Measurements from ENCODE around the gene STPG1.

The STPG1 gene

DNA sequence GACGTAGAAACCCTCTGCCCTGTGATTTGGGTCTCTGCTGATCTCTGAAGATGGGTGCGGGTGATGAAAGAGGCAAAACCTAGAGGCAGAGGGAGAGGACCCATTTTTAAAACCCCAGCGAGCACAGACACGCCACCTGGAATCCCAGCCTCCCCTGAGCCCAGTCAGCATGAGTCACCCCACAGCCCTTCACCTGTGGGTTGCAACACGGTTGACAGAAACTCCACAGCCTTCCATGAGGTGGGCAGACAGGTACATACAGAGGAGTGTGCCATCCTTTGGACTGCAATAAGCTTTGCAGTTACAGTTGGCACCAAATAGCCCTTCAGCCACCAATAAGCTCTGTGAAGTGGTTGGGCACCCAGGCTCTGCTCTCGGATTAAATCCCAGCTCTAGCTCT is 96.5 kb downstream of the STPG1 start:
- no peak overlapping the region for H3K27ac ChIP-seq

DNA sequence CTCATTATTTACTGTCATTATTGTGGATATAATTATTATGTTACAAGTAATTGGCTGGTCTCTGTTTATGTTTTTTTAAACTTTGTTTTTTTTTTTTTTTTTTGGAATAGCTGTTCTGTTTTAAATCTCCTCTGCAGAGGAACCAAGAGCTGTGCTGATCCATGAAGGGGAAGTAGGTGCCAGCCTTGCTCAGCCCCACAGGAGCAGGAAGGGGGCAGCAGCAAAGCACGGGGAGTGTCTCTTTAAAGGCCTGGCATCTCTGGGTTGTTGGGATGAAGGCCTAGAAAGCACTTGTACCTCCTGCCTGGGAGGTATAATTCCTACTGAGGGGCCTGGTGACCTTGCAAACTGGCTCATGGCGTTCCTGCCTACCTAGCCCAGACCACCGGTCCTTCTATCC is 96.9 kb downstream of the STPG1 start:
- no peak overlapping the region for H3K27ac ChIP-seq
- no peak for TF ChIP-seq ZFX (IDR thresholded peaks at IDR 0.05; ENCODE audit: borderline replicate concordance)
- TF ChIP-seq, protein P1, sequence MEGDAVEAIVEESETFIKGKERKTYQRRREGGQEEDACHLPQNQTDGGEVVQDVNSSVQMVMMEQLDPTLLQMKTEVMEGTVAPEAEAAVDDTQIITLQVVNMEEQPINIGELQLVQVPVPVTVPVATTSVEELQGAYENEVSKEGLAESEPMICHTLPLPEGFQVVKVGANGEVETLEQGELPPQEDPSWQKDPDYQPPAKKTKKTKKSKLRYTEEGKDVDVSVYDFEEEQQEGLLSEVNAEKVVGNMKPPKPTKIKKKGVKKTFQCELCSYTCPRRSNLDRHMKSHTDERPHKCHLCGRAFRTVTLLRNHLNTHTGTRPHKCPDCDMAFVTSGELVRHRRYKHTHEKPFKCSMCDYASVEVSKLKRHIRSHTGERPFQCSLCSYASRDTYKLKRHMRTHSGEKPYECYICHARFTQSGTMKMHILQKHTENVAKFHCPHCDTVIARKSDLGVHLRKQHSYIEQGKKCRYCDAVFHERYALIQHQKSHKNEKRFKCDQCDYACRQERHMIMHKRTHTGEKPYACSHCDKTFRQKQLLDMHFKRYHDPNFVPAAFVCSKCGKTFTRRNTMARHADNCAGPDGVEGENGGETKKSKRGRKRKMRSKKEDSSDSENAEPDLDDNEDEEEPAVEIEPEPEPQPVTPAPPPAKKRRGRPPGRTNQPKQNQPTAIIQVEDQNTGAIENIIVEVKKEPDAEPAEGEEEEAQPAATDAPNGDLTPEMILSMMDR (IDR thresholded peaks at IDR 0.05): no peak

More for the DNA sequence above, 96.5 kb downstream of the STPG1 start:
- TF ChIP-seq ZFX (IDR thresholded peaks at IDR 0.05; ENCODE audit: borderline replicate concordance): no peak
- TF ChIP-seq, protein P1 (IDR thresholded peaks at IDR 0.05): no peak

DNA sequence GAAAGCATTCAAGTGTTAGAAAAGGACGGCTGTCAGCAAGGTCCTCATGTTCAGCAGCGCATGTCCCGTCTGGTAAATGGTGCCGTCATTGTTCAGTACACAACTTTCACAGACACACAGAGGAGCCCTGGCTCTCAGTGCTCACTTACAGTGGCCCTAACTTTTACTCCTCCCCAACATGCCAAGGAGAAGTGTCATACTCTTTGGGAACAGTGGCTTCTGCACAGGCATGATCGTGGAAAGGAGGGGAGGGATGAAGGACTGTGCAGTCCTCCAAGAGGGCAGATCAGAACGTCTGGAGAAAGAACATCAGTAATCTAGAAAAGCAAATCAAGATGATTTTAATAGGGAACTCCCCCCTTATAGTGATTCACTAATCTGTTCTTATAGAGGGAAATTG is 98.2 kb downstream of the STPG1 start:
- H3K27ac ChIP-seq: no peak overlapping the region
- TF ChIP-seq, protein P1 (IDR thresholded peaks at IDR 0.05): no peak
- TF ChIP-seq ZFX (IDR thresholded peaks at IDR 0.05; ENCODE audit: borderline replicate concordance): no peak

DNA sequence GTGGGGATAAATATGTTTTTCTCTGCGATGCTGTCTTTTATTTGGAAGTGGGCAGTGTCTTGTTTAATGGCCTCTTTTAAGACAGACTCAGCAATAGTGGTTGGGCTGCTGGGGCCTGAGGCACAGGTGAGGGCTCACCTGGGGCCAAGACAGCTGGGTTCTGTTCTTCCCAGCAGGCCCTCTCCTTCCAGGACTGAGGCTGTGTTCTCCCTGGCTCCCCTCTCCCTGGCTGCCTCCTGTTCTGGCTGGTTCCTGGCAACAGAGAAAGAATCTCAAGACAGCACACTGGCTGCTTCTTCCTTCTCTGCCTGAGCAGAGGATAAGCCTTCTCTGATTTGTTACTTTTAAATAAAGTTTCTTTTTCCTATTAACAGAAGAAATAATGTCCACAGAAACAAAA is 101.8 kb downstream of the STPG1 start:
- TF ChIP-seq ZFX (IDR thresholded peaks at IDR 0.05; ENCODE audit: borderline replicate concordance): no peak
- TF ChIP-seq, protein P1 (IDR thresholded peaks at IDR 0.05): no peak
- H3K27ac ChIP-seq: no peak overlapping the region

DNA sequence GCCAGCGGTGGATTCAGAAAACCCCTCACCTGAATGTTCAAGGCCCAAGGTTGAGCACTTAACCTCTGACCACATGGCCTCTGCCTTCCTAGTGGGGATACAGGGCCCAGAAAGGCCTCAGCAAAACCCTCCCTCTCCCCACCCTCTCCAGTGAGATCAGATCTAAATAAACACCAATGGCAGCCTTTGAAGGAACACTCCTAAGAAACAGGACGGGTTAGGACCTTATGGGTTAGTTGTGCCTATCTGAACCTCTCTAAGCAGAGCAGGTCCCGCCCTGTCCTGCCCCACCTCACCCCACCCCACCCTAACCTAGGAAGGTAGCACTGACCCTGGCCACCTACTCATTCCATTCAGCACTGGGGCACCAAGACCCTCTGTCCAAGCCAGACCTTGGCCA is 102.3 kb downstream of the STPG1 start:
- no peak overlapping the region for H3K27ac ChIP-seq
- TF ChIP-seq ZFX (IDR thresholded peaks at IDR 0.05; ENCODE audit: borderline replicate concordance): no peak
- TF ChIP-seq, protein P1 (IDR thresholded peaks at IDR 0.05): no peak

DNA sequence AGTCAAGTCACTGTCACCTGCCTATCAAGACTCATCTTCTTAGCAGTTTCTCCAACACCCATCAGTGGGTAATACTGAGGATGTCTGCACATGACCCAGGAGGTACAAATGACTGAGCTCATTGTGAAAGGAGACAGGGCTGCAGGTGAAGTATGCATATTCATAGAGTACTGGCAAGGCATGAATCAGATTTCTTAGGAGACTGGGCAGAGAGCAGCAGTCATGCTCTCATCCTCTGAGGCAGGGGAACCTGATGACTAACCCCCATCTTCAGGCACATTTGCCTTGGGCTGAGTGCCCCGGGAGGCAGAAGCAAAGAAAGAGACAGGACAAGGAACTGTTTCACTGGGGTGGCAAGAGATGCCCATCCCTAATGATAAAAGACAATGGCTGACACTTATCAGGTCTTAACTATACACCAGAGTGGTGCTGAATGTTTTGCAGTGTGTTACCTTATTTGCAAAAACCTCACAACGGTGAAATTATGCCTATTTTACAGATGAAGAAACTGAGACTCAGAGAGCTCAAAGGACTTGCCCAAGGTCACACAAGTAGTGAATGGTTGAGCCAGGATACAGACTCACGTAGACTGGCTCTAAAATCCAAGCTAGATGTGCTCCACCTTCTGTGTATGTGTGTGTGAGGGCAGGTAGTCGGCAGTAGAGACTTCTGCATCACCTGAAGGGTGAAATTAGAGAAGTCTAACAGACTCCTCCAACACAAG is 103.7 kb downstream of the STPG1 start:
- no peak overlapping the region for H3K27ac ChIP-seq
- no peak for TF ChIP-seq ZFX (IDR thresholded peaks at IDR 0.05; ENCODE audit: borderline replicate concordance)
- TF ChIP-seq, protein P1 (IDR thresholded peaks at IDR 0.05): no peak

DNA sequence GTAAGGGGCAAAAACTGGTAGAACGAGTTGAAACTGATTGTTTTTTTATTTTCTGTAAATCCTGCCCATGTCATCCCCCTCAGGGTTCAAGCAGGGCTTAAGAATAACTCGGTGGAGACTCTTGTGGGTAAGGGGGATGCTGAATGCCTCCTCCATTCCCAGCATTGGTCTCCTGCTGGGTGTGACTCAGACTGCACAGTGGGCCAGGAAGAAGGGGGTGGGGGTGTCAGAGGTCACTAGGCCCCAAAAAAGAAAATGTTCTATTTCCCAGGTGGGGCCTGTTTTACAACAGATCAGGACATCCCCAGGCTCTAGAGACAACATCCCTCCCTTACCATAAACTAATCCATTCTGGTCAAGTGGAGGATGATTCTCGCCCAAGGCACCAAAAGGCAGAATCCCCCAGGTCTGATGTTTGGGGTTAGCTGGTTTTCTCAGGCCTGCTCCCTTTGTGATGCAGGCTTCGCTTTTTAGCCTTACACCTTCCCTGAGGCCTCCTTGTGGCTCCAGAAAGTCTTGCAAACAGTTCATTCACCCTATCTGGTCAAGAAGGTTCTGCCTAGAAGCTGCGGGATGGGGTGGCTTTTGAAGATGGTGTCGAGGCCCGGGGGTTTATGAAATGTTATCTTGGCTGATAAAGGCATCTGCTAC is 105.1 kb downstream of the STPG1 start:
- H3K27ac ChIP-seq: no peak overlapping the region

More for the DNA sequence above, 105.1 kb downstream of the STPG1 start:
- no peak for TF ChIP-seq ZFX (IDR thresholded peaks at IDR 0.05; ENCODE audit: borderline replicate concordance)
- TF ChIP-seq, protein P1 (IDR thresholded peaks at IDR 0.05): no peak
